Measurements from ENCODE around the gene SEL1L3. TPM values are rescaled to one million over a fixed set of nuclear protein-coding genes. Genes with fewer than 3 reads are reported as not detected.

The SEL1L3 gene
- polyA plus RNA-seq, 2 donors, result 0.71 to 2.3 TPM

- no peaks in the 10 kb centered on the region for H3K36me3 ChIP-seq (ENCODE audit: control insufficient read depth in 2 of 2, insufficient read depth in 2 of 2, low read length in 1 of 2)
- no peak overlapping the region for H3K4me3 ChIP-seq (ENCODE audit: low read depth in 1 of 2, low read length in 2 of 2)
- no peaks in the 10 kb centered on the region for H3K4me1 ChIP-seq (ENCODE audit: control insufficient read depth in 2 of 2, insufficient read depth in 2 of 2, low read length in 1 of 2)
- 59 to 63% methylated on average over 5 of the region's 5 CpGs for WGBS, 2 donors
- H3K27ac ChIP-seq (ENCODE audit: low read depth in 2 of 2, low read length in 1 of 2), result no peak overlapping the region
- H3K9me3 ChIP-seq (ENCODE audit: control insufficient read depth in 2 of 2, insufficient read depth in 1 of 2, low read depth in 1 of 2, low read length in 1 of 2), result no peaks in the 10 kb centered on the region
- no peaks in the 10 kb centered on the region for H3K27me3 ChIP-seq (ENCODE audit: control insufficient read depth in 1 of 2, insufficient read depth in 2 of 2, low read length in 2 of 2)
Observed at GRCh38 chr4:25896776-25897539, 34.2 kb upstream of the SEL1L3 start.

DNA sequence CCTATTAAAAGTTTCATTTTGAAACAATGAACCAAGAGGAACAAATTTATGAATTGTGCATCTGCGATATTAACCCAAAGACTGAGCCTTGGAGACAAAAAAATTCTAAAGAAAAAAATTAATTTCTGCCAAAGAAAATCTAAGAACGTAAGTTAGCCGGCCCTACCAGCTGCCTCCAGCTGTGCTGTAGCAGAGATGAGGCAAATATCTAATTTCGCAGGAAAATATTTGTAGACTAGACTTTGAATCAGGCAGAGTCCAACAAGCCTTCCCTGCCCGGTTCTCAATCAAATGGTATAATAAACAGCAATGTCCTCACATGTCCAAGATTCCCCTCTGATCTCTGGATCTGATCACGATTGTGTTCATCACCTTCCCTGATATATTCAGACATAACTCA, 30.0 kb upstream of the SEL1L3 start:
- Histone ChIP-seq H3K4me3 (ENCODE audit: low read depth in 1 of 2, low read length in 2 of 2) (no peak overlapping the region), H3K27ac (ENCODE audit: low read depth in 2 of 2, low read length in 1 of 2) (no peak overlapping the region), H3K27me3 (ENCODE audit: control insufficient read depth in 1 of 2, insufficient read depth in 2 of 2, low read length in 2 of 2) (no peaks in the 10 kb centered on the region), H3K4me1 (ENCODE audit: control insufficient read depth in 2 of 2, insufficient read depth in 2 of 2, low read length in 1 of 2) (no peaks in the 10 kb centered on the region), H3K9me3 (ENCODE audit: control insufficient read depth in 2 of 2, insufficient read depth in 1 of 2, low read depth in 1 of 2, low read length in 1 of 2) (no peaks in the 10 kb centered on the region), H3K36me3 (ENCODE audit: control insufficient read depth in 2 of 2, insufficient read depth in 2 of 2, low read length in 1 of 2) (no peaks in the 10 kb centered on the region)
- WGBS, 2 donors, result 79 to 81% methylated on average over 6 of the region's 6 CpGs

GRCh38 chr4:25890571-25891485, 28.0 kb upstream of the SEL1L3 start:
- Histone ChIP-seq H3K36me3 (ENCODE audit: control insufficient read depth in 2 of 2, insufficient read depth in 2 of 2, low read length in 1 of 2) (no peaks in the 10 kb centered on the region), H3K9me3 (ENCODE audit: control insufficient read depth in 2 of 2, insufficient read depth in 1 of 2, low read depth in 1 of 2, low read length in 1 of 2) (no peaks in the 10 kb centered on the region), H3K27ac (ENCODE audit: low read depth in 2 of 2, low read length in 1 of 2) (no peak overlapping the region), H3K4me3 (ENCODE audit: low read depth in 1 of 2, low read length in 2 of 2) (no peak overlapping the region), H3K4me1 (ENCODE audit: control insufficient read depth in 2 of 2, insufficient read depth in 2 of 2, low read length in 1 of 2) (no peaks in the 10 kb centered on the region), H3K27me3 (ENCODE audit: control insufficient read depth in 1 of 2, insufficient read depth in 2 of 2, low read length in 2 of 2) (no peaks in the 10 kb centered on the region)
- 62 to 64% methylated on average over 11 of the region's 11 CpGs for WGBS, 2 donors

- H3K27me3 ChIP-seq (ENCODE audit: control insufficient read depth in 1 of 2, insufficient read depth in 2 of 2, low read length in 2 of 2), result no peaks in the 10 kb centered on the region
- WGBS, 2 donors, result 91 to 94% methylated on average over 14 of the region's 14 CpGs
- no peak overlapping the region for H3K4me3 ChIP-seq (ENCODE audit: low read depth in 1 of 2, low read length in 2 of 2)
- no peaks in the 10 kb centered on the region for H3K9me3 ChIP-seq (ENCODE audit: control insufficient read depth in 2 of 2, insufficient read depth in 1 of 2, low read depth in 1 of 2, low read length in 1 of 2)
- H3K4me1 ChIP-seq (ENCODE audit: control insufficient read depth in 2 of 2, insufficient read depth in 2 of 2, low read length in 1 of 2), result no peaks in the 10 kb centered on the region
- no peaks in the 10 kb centered on the region for H3K36me3 ChIP-seq (ENCODE audit: control insufficient read depth in 2 of 2, insufficient read depth in 2 of 2, low read length in 1 of 2)
- H3K27ac ChIP-seq (ENCODE audit: low read depth in 2 of 2, low read length in 1 of 2), result no peak overlapping the region
Observed at GRCh38 chr4:25889589-25890503, 27.1 kb upstream of the SEL1L3 start.

- Histone ChIP-seq H3K27ac (ENCODE audit: low read depth in 2 of 2, low read length in 1 of 2) (no peak overlapping the region), H3K4me3 (ENCODE audit: low read depth in 1 of 2, low read length in 2 of 2) (no peak overlapping the region), H3K9me3 (ENCODE audit: control insufficient read depth in 2 of 2, insufficient read depth in 1 of 2, low read depth in 1 of 2, low read length in 1 of 2) (no peaks in the 10 kb centered on the region), H3K4me1 (ENCODE audit: control insufficient read depth in 2 of 2, insufficient read depth in 2 of 2, low read length in 1 of 2) (no peaks in the 10 kb centered on the region), H3K36me3 (ENCODE audit: control insufficient read depth in 2 of 2, insufficient read depth in 2 of 2, low read length in 1 of 2) (no peaks in the 10 kb centered on the region), H3K27me3 (ENCODE audit: control insufficient read depth in 1 of 2, insufficient read depth in 2 of 2, low read length in 2 of 2) (no peaks in the 10 kb centered on the region)
Observed at GRCh38 chr4:25888781-25889180, 26.0 kb upstream of the SEL1L3 start.

- WGBS, 2 donors, result 22 to 38% methylated on average over 5 of the region's 5 CpGs
Observed at GRCh38 chr4:25884031-25884782, 21.4 kb upstream of the SEL1L3 start.

DNA sequence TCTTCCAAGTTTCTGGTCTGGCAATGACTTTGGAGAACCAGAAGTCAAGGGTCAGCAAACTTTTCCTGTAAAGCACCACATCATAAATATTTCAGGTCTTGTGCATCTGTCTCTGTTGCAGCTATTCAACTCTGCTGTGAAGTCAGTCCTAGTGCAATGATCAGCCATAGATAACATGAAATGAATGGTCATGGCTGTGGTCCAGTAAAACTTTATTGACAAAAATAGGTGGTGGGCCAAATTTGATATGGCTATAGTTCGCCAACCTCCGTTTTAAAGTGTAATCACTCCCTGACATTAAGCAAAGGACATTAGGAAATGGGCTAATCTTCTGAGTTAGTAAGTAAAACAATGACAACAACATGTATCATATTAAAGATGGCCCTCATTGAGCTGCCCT, 20.8 kb upstream of the SEL1L3 start:
- Histone ChIP-seq H3K27me3 (ENCODE audit: control insufficient read depth in 1 of 2, insufficient read depth in 2 of 2, low read length in 2 of 2) (no peaks in the 10 kb centered on the region), H3K9me3 (ENCODE audit: control insufficient read depth in 2 of 2, insufficient read depth in 1 of 2, low read depth in 1 of 2, low read length in 1 of 2) (no peaks in the 10 kb centered on the region), H3K4me1 (ENCODE audit: control insufficient read depth in 2 of 2, insufficient read depth in 2 of 2, low read length in 1 of 2) (no peaks in the 10 kb centered on the region), H3K4me3 (ENCODE audit: low read depth in 1 of 2, low read length in 2 of 2) (no peak overlapping the region), H3K36me3 (ENCODE audit: control insufficient read depth in 2 of 2, insufficient read depth in 2 of 2, low read length in 1 of 2) (no peaks in the 10 kb centered on the region), H3K27ac (ENCODE audit: low read depth in 2 of 2, low read length in 1 of 2) (no peak overlapping the region)
- WGBS, 2 donors, result 86 to 90% methylated on average over 2 of the region's 2 CpGs

More at GRCh38 chr4:25884031-25884782, 21.4 kb upstream of the SEL1L3 start:
- H3K4me1 ChIP-seq (ENCODE audit: control insufficient read depth in 2 of 2, insufficient read depth in 2 of 2, low read length in 1 of 2), result no peaks in the 10 kb centered on the region
- no peaks in the 10 kb centered on the region for H3K9me3 ChIP-seq (ENCODE audit: control insufficient read depth in 2 of 2, insufficient read depth in 1 of 2, low read depth in 1 of 2, low read length in 1 of 2)
- H3K36me3 ChIP-seq (ENCODE audit: control insufficient read depth in 2 of 2, insufficient read depth in 2 of 2, low read length in 1 of 2), result no peaks in the 10 kb centered on the region
- H3K27me3 ChIP-seq (ENCODE audit: control insufficient read depth in 1 of 2, insufficient read depth in 2 of 2, low read length in 2 of 2), result no peaks in the 10 kb centered on the region
- no peak overlapping the region for H3K27ac ChIP-seq (ENCODE audit: low read depth in 2 of 2, low read length in 1 of 2)
- no peak overlapping the region for H3K4me3 ChIP-seq (ENCODE audit: low read depth in 1 of 2, low read length in 2 of 2)

GRCh38 chr4:25882226-25882625, 19.4 kb upstream of the SEL1L3 start:
- H3K27ac ChIP-seq (ENCODE audit: low read depth in 2 of 2, low read length in 1 of 2), result no peak overlapping the region
- H3K4me3 ChIP-seq (ENCODE audit: low read depth in 1 of 2, low read length in 2 of 2), result no peak overlapping the region
- 80 to 91% methylated on average over 4 of the region's 4 CpGs for WGBS, 2 donors
- H3K9me3 ChIP-seq (ENCODE audit: control insufficient read depth in 2 of 2, insufficient read depth in 1 of 2, low read depth in 1 of 2, low read length in 1 of 2), result no peaks in the 10 kb centered on the region
- no peaks in the 10 kb centered on the region for H3K4me1 ChIP-seq (ENCODE audit: control insufficient read depth in 2 of 2, insufficient read depth in 2 of 2, low read length in 1 of 2)
- H3K27me3 ChIP-seq (ENCODE audit: control insufficient read depth in 1 of 2, insufficient read depth in 2 of 2, low read length in 2 of 2), result no peaks in the 10 kb centered on the region
- no peaks in the 10 kb centered on the region for H3K36me3 ChIP-seq (ENCODE audit: control insufficient read depth in 2 of 2, insufficient read depth in 2 of 2, low read length in 1 of 2)

DNA sequence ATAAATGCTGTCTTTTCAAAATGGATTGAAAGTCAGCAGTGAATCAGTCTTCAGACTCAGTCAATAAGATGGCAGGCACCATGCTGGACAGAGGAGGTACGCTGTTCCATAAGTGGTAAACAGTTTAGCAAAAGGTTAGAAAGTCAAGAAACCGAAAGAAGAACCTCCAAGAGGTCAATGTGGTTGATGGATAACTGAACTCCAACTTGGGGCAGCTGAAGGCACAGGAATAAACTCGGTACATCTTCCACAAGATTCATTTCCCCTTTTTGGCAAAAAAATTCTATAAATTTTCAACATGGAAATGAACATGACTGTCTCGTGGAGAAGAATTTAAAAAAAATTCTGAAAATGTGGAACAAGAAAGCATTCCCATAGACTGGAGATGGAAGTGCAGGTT, 18.4 kb upstream of the SEL1L3 start:
- H3K4me1 ChIP-seq (ENCODE audit: control insufficient read depth in 2 of 2, insufficient read depth in 2 of 2, low read length in 1 of 2), result no peaks in the 10 kb centered on the region
- H3K27ac ChIP-seq (ENCODE audit: low read depth in 2 of 2, low read length in 1 of 2), result no peak overlapping the region
- 81 to 83% methylated on average over 4 of the region's 4 CpGs for WGBS, 2 donors
- no peak overlapping the region for H3K4me3 ChIP-seq (ENCODE audit: low read depth in 1 of 2, low read length in 2 of 2)
- no peaks in the 10 kb centered on the region for H3K36me3 ChIP-seq (ENCODE audit: control insufficient read depth in 2 of 2, insufficient read depth in 2 of 2, low read length in 1 of 2)
- H3K27me3 ChIP-seq (ENCODE audit: control insufficient read depth in 1 of 2, insufficient read depth in 2 of 2, low read length in 2 of 2), result no peaks in the 10 kb centered on the region
- no peaks in the 10 kb centered on the region for H3K9me3 ChIP-seq (ENCODE audit: control insufficient read depth in 2 of 2, insufficient read depth in 1 of 2, low read depth in 1 of 2, low read length in 1 of 2)

Data from esophagus (tissue), 2 donors.